Activated naive CD4-positive, alpha-beta T cell treated with Interleukin-2 at 50 U/mL for 16 hours (primary cell): ENCODE results near the gene TLL2.

Experiments used
- DNase-seq: peaks from one replicate; pipeline ENCODE4 v3.0.0-alpha.2; 2020

The TLL2 gene

GRCh38 chr10:96380821-96381220, 132.9 kb downstream of the TLL2 start:
- no peak for DNase-seq

GRCh38 chr10:96379758-96380157, 134.0 kb downstream of the TLL2 start:
- DNase-seq = no peak

GRCh38 chr10:96378741-96379140, 135.0 kb downstream of the TLL2 start:
- DNase-seq = no peak

GRCh38 chr10:96377816-96378294, 135.9 kb downstream of the TLL2 start:
- no peak for DNase-seq

GRCh38 chr10:96376483-96376882, 137.2 kb downstream of the TLL2 start:
- no peak for DNase-seq

- DNase-seq = peak; percentile 76
Observed at GRCh38 chr10:96374985-96375830, 138.5 kb downstream of the TLL2 start.

GRCh38 chr10:96374639-96374984, 139.1 kb downstream of the TLL2 start:
- DNase-seq = no peak

- DNase-seq = no peak
Observed at GRCh38 chr10:96374004-96374403, 139.7 kb downstream of the TLL2 start.

GRCh38 chr10:96371356-96371755, 142.4 kb downstream of the TLL2 start:
- no peak for DNase-seq

- DNase-seq = peak; percentile 53
Observed at GRCh38 chr10:96370584-96371157, 143.1 kb downstream of the TLL2 start.

GRCh38 chr10:96369890-96370583, 143.7 kb downstream of the TLL2 start:
- DNase-seq = no peak

GRCh38 chr10:96368971-96369370, 144.8 kb downstream of the TLL2 start:
- no peak for DNase-seq

GRCh38 chr10:96367470-96367869, 146.3 kb downstream of the TLL2 start:
- no peak for DNase-seq

GRCh38 chr10:96366508-96366907, 147.2 kb downstream of the TLL2 start:
- no peak for DNase-seq

- DNase-seq = no peak
Observed at GRCh38 chr10:96365571-96365970, 148.2 kb downstream of the TLL2 start.

- no peak for DNase-seq
Observed at GRCh38 chr10:96360766-96361165, 153.0 kb downstream of the TLL2 start.

GRCh38 chr10:96360331-96360730, 153.4 kb downstream of the TLL2 start:
- no peak for DNase-seq

GRCh38 chr10:96359616-96360015, 154.1 kb downstream of the TLL2 start:
- no peak for DNase-seq

- DNase-seq = no peak
Observed at GRCh38 chr10:96358851-96359540, 154.7 kb downstream of the TLL2 start, which contains the start of gene OPALIN. Gene OPALIN (minus strand): TSS chr10:96359002. CDS start chr10:96358896, 106 bp downstream.

- DNase-seq = no peak
Observed at GRCh38 chr10:96357038-96357620, 156.6 kb downstream of the TLL2 start.

GRCh38 chr10:96352582-96352981, 161.1 kb downstream of the TLL2 start:
- DNase-seq = no peak

GRCh38 chr10:96352027-96352426, 161.7 kb downstream of the TLL2 start:
- no peak for DNase-seq

GRCh38 chr10:96346295-96346694, 167.4 kb downstream of the TLL2 start:
- DNase-seq = no peak
